Activated T-cell treated with anti-CD3 and anti-CD28 coated beads, Interleukin-2, amount 50 U/mL, for 1 hour (primary cell): ENCODE results near the gene INPP5K.
"Not testable (repeated sequence)": the region's sequence is repeated elsewhere in the genome, so short reads cannot be mapped to it uniquely, and the experiment has no call there.

Experiments
- DNase-seq: peaks from one replicate; pipeline ENCODE4 v3.0.0-alpha.2; 2020

Gene INPP5K

GRCh38 chr17:1546292-1546922, 30.0 kb upstream of the INPP5K start:
- DNase-seq: no peak

GRCh38 chr17:1545618-1546017, 29.2 kb upstream of the INPP5K start:
- DNase-seq: no peak

GRCh38 chr17:1542316-1542715, 25.9 kb upstream of the INPP5K start:
- DNase-seq: no peak

- no peak for DNase-seq
Measured at GRCh38 chr17:1541367-1541904, 25.0 kb upstream of the INPP5K start.

- no peak for DNase-seq
Measured at GRCh38 chr17:1539811-1540210, 23.4 kb upstream of the INPP5K start.

GRCh38 chr17:1535737-1536136, 19.3 kb upstream of the INPP5K start:
- no peak for DNase-seq

GRCh38 chr17:1533661-1534325, 17.4 kb upstream of the INPP5K start:
- no peak for DNase-seq

- peak; percentile 52 for DNase-seq
Measured at GRCh38 chr17:1532836-1533602, 16.6 kb upstream of the INPP5K start.

- no peak for DNase-seq
Measured at GRCh38 chr17:1529863-1530262, 13.5 kb upstream of the INPP5K start.

- DNase-seq: not testable (repeated sequence)
Measured at GRCh38 chr17:1526876-1527275, 10.5 kb upstream of the INPP5K start.

- no peak for DNase-seq
Measured at GRCh38 chr17:1522626-1523025, 6.2 kb upstream of the INPP5K start.

GRCh38 chr17:1521086-1521640, 4.8 kb upstream of the INPP5K start:
- DNase-seq: no peak

GRCh38 chr17:1519678-1520077, 3.3 kb upstream of the INPP5K start:
- DNase-seq: no peak

- DNase-seq: no peak
Measured at GRCh38 chr17:1518410-1518809, 2.0 kb upstream of the INPP5K start.

- DNase-seq: peak; percentile 36
Measured at GRCh38 chr17:1515640-1516387, 598 bp downstream of the INPP5K start.

- no peak for DNase-seq
Measured at GRCh38 chr17:1512351-1512750, 4.1 kb downstream of the INPP5K start.

GRCh38 chr17:1511756-1512321, 4.6 kb downstream of the INPP5K start:
- DNase-seq: no peak

GRCh38 chr17:1511290-1511689, 5.1 kb downstream of the INPP5K start:
- DNase-seq: no peak

GRCh38 chr17:1509290-1509881, 7.0 kb downstream of the INPP5K start:
- DNase-seq: no peak

GRCh38 chr17:1508709-1509108, 7.7 kb downstream of the INPP5K start:
- not testable (repeated sequence) for DNase-seq

GRCh38 chr17:1506649-1507267, 9.7 kb downstream of the INPP5K start:
- DNase-seq: no peak
